GM18505 (cell line): ENCODE data around the gene C2CD5.

Source experiments
- ATAC-seq: cut with Tn5 transposase; IDR thresholded peaks from one replicate; pipeline ENCODE4 v1.9.1; 2021; ENCODE audit not compliant: unreplicated experiment
- POLR2A ChIP-seq: IDR thresholded peaks from 4 replicates; pipeline ENCODE4 v1.6.1; 2011; ENCODE audit warnings: borderline replicate concordance; ENCODE audit not compliant: insufficient read depth, insufficient read length; ENCODE audit errors: extremely low read depth

C2CD5 gene

GRCh38 chr12:22545255-22545654 lies 913 bp upstream of the C2CD5 start:
- no peak for ATAC-seq
- TF ChIP-seq POLR2A: no peak

GRCh38 chr12:22543246-22544037 lies 900 bp downstream of the C2CD5 start:
- peak; percentile 41 for ATAC-seq
- TF ChIP-seq POLR2A: no peak

- ATAC-seq: no peak
These were observed 2.7 kb downstream of the C2CD5 start for GRCh38 chr12:22541496-22542155.

GRCh38 chr12:22539055-22539454 lies 5.3 kb downstream of the C2CD5 start:
- ATAC-seq: no peak
- TF ChIP-seq POLR2A: no peak

More at GRCh38 chr12:22541496-22542155, 2.7 kb downstream of the C2CD5 start:
- TF ChIP-seq POLR2A: no peak

GRCh38 chr12:22538311-22538710 lies 6.0 kb downstream of the C2CD5 start:
- no peak for ATAC-seq
- no peak for TF ChIP-seq POLR2A

GRCh38 chr12:22536971-22537544 lies 7.3 kb downstream of the C2CD5 start:
- TF ChIP-seq POLR2A: no peak
- ATAC-seq: no peak

GRCh38 chr12:22536346-22536945 lies 7.9 kb downstream of the C2CD5 start:
- no peak for TF ChIP-seq POLR2A
- ATAC-seq: no peak

GRCh38 chr12:22535478-22535877 lies 8.9 kb downstream of the C2CD5 start:
- no peak for TF ChIP-seq POLR2A
- no peak for ATAC-seq

GRCh38 chr12:22535038-22535437 lies 9.3 kb downstream of the C2CD5 start:
- no peak for TF ChIP-seq POLR2A
- ATAC-seq: no peak

GRCh38 chr12:22533155-22533554 lies 11.2 kb downstream of the C2CD5 start:
- TF ChIP-seq POLR2A: no peak
- no peak for ATAC-seq

- ATAC-seq: no peak
- TF ChIP-seq POLR2A: no peak
These were observed 12.0 kb downstream of the C2CD5 start for GRCh38 chr12:22532317-22532716.

- TF ChIP-seq POLR2A: no peak
- ATAC-seq: no peak
These were observed 13.1 kb downstream of the C2CD5 start for GRCh38 chr12:22531205-22531604.

- ATAC-seq: peak; percentile 88
- TF ChIP-seq POLR2A: no peak
These were observed 14.9 kb downstream of the C2CD5 start for GRCh38 chr12:22529281-22530060.
